Left forelimb (tissue), 1 donor: ENCODE measurements around the gene PPP2R2C.

Experiments used
- DNase-seq: peaks from one replicate; pipeline ENCODE4 v3.0.0-alpha.2; 2018; ENCODE audit warnings: low spot score

Gene PPP2R2C

DNA sequence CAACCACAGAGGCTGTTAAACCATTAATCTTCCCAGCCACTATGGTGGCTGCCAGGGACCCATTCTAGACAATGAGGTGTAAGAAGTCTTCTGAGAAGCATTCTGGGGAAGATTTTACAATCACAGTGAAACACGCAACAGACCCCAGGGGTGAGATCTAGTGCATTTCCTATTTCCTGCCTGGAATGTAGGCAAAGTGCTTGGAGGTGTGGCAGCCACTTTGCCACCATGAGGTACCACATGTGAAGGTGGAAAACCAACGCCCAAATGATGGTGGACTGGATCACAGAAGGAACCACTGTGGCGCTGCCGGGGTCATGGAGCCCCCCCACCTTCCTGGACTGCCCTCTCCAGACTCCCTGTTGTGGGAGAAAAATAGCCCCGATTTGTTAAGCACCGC, 140.9 kb downstream of the PPP2R2C start:
- no peak for DNase-seq

DNA sequence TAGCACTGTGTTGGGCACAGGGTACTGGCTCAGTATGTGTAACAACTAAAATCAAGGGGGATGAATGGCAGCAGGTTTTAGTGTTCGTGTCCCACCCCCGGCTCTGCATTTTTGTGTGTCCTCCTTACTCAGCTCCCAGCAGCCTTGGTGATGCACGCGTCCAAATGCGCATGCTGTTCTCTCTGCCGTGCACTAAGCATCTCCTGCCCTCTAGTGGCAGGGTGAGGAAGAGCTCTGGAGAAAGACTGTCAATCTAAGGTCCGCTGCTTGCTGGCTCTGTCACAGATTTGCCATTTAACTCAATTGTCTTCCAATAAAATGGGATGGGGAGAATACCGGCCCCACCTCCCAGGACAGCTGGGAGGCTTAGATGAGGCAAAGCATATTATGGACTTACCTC, 141.4 kb downstream of the PPP2R2C start:
- no peak for DNase-seq

DNA sequence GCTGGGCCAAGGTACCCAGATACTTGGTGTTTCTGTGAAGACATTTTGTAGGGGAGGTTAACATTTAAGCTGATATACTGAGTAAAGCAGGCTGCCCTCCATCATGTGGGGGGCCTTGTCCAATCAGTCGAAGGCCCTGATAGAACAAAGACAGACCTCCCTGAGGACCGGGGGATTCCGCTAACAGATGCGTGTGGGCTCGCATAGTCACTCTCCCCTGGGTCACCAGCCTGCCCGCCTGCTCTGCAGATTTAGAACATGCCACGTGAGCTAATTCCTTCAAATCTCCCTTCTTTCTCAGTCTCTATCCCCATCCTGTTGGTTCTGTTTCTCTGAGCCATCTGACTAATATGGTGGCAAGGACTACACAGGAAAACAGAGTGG, 142.0 kb downstream of the PPP2R2C start:
- DNase-seq, result no peak

DNA sequence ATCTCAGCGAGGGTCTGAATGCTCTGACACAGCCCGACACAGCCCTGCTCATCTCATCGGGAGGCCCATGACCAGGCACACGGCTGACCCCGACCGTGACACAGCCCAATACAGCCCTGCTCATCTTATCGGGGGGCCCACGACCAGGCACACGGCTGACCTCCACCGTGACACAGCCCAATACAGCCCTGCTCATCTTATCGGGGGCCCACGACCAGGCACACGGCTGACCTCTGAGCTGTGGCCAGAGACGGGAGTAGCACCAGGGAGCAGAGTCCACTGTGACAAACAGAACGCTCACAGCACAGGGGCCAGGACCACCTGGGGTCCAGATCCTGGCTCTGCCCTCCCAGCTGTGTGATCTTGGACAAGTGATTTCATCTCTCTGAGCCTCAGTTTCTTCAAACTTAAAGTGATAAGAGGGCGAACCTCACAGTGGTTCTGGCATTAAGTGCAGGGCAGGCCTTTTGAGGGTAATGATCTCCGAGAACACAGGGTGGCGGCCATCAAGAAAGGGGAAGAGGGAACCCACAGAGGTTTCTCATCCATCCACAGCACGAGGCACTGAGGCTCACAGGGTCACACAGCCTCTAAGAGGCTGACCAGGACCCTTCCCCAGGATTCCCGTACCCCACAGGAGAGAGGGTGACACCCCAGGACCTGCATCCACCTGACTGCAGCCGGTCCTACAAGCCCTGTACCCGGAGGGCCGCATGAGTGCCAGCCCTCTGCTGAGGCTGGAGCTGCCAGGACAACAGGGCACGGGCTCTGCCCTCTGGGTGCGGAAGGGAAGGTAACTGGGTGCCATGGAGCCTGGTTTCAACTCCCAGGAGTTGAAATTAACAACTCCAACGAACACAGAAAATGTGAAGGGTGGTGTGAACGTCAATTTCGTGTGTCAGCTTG, 142.7 kb downstream of the PPP2R2C start:
- DNase-seq, result no peak

DNA sequence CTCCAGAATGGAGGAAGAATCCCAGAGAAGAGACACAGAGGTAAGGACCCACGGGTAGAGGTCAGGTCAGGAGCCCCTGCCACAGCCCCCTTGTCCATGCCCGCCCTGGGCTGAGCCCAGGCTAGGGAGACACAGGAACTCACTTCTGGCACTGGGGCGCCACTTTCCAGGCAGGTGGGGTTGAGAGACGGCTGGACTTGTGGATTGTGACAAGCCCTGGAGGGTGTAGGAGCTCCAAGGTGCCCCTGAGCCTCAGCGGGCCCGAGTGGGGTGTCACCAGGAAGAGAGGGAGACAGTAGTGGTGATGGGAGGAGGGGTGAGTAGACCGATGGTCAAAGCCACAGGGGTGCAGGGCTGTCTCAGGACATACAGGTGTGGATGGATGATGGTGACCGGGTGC, 143.9 kb downstream of the PPP2R2C start:
- no peak for DNase-seq

DNA sequence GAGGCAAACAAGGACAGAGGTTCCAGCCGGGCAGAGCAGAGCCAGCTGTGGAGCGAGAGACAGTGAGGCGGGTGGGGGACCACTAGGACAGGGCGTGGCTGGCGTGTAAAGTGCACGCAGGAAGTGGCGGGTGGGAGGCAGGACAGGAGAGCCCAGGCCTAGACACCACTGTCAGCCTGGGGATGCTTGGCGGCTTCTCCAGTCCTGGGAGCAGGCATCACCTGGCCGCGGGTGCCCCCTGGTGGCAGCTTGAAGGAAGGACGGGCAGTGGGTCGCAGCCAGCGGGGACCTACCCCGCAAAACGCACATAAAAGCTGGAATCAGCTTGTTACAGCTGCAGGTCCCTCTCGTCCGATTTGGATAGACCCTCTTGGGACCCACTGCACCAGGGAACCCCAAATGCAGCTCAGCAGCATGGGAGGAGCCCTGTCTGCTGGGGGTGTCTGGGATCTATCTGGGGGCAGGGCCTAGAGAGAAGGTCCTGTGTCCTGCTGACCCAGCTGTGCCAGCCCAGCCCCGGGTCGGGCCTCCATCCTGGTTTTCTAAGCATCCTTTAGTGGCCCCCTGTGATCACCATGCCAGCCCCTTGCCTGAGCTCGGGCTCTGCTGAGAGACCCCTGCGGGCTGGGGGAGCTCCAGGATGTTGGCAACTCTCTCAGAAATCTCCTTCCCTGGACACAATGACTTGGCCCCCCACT, 145.0 kb downstream of the PPP2R2C start:
- DNase-seq, result peak; percentile 89

GRCh38 chr4:6326312-6327060, 145.9 kb downstream of the PPP2R2C start:
- DNase-seq, result no peak

DNA sequence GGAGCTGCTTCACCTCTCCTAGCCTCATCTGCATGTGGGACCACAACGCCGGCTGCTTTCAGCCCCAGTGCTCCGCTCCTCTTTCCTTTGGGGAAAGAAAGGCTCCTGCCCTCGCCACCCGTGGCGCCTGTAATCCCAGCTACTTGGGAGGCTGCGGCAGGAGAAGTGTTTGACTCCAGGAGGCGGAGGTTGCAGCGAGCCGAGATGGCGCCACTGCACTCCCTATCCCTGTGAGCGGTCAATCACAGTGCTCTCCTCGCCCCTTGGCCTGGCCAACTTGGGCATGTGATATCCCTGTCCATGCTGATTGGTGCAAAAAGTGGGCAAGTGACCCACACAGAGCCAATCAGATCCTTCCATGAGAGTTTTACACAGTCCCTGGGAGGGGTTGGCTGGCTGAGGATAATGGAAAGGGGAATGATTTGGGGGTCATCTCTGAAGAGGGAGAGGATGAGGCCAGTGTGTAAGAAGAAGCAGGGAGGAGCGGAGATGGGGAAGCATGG, 146.6 kb downstream of the PPP2R2C start:
- no peak for DNase-seq

- no peak for DNase-seq
Observed at GRCh38 chr4:6324999-6325787, 147.2 kb downstream of the PPP2R2C start.

DNA sequence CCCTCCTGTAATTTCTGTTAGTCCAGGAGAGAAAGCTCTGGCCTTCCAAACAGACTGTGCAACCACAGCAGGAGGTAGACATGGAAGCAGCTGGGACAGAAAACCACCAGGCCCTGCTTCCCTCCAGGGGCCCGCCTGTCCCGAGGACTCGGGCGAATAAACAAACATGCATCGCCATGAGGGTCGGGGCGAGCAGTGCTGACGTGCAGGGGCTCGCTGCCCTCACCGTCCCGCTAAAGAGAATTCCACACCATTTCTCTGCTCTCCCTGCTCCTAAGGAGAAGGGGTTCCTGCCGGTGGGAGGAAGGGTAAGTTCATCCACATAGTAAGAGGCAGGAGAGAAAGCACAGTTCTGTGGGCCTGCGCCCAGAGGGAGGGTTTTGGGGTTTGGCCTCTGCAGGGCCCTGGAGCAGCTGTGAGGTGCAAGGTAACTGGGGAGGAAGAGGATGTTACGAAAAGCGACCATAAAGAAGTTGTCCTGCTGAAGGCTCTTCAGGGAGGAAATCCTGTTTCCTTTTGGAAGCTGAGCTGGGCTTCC, 147.9 kb downstream of the PPP2R2C start:
- no peak for DNase-seq

GRCh38 chr4:6322761-6323566, 149.4 kb downstream of the PPP2R2C start:
- no peak for DNase-seq

DNA sequence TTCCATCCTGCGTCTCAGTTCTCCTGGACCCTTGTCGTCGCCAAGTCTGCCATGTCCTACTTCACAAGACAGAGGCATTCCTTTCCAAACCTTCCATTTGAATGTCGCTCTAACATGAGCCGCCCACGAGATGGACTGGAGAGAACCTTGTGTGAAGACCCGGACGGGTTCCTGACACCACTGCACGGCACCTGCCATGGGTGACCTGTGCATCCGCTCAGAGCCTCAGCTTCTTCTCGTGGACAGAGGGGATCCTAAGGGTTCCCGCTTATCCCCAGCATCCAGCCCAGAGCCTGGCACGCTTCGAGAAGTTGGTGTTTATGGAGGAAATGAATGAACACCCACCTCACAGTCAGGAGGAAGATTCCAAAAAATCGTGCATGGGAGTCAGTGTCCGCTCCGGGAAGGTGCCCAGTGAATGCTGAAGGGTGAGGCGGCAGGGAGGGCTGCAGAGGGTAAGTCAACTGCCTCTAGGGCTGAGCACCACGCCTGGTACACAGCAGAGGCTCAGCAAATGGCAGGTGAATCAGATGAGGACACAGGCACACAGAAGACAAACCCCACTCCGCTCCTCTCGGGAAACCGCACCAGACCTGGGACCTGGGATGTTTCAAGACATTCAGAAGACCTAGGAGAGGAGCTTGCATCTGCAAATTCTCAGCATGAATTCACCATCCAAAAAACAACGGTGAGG, 150.2 kb downstream of the PPP2R2C start:
- DNase-seq, result no peak

DNA sequence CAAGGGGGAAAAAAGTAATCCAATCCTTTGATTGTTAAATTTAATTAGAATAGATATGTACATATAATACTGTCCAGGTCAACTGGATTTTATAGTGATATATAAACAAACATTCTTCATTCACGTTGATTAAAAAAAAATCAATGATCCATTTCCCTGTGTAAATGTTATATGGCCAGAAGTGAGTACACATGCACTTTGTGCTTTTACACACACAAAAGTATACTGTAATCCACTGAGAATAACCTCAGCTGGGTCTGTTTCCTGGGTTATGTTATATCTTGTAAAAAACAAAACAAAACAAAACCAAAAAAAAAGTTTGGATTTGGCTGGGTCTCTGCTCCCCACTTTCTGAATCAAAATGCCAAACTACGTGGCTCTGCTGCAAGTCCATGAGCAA, 151.1 kb downstream of the PPP2R2C start:
- DNase-seq, result no peak

GRCh38 chr4:6320663-6321062, 151.8 kb downstream of the PPP2R2C start:
- no peak for DNase-seq

- DNase-seq, result no peak
Observed at GRCh38 chr4:6319530-6320150, 152.8 kb downstream of the PPP2R2C start.

DNA sequence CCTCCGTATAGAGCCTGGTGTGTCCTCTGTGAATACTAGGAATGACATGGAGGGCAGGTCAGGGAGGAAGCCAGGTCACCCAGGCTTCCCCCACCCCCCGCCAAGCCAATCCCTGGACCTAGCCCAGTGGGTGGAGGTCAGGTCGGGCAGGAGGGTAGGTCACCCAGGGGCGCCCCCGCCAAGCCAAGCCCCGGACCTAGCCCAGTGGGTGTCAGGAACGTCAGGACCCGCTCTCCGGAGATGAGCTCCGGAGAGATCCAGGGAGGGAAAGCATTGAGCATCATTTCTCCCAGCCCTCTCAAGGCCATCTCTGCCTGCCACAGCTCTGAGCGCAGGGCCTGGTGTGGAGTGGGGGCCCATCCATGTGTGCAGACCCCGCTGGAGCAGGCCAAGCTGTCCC, 154.2 kb downstream of the PPP2R2C start:
- no peak for DNase-seq

- no peak for DNase-seq
Observed at GRCh38 chr4:6316461-6317003, 155.9 kb downstream of the PPP2R2C start.

GRCh38 chr4:6313216-6313615, 159.2 kb downstream of the PPP2R2C start:
- DNase-seq, result no peak

GRCh38 chr4:6309777-6310176, 162.6 kb downstream of the PPP2R2C start:
- DNase-seq, result no peak
